ENCODE data around the gene ZBTB21. TPM values are rescaled to one million over a fixed set of nuclear protein-coding genes. Genes with fewer than 3 reads are reported as not detected.
A peak's percentile ranks its signal among the peaks of the same experiment; 100 is the strongest.

The ZBTB21 gene
- total and polyA plus RNA-seq, 2 of the 4 experiments (the other 2 are of a cell fraction): 6.8 to 12.0 TPM

- no peaks in the 10 kb centered on the region for H4K20me1 ChIP-seq (ENCODE audit: insufficient read depth, low read length)
- ATAC-seq (ENCODE audit: low read depth): no peak
- no peak overlapping the region for H2AK9ac ChIP-seq (replicated peaks; ENCODE audit: low read depth, low read length, poor library complexity)
- no peak overlapping the region for H4K8ac ChIP-seq (ENCODE audit: low read depth in 2 of 2, low read length in 2 of 2)
- H3K18ac ChIP-seq (ENCODE audit: low read depth, low read length): no peak overlapping the region
- no peak overlapping the region for H3K4me2 ChIP-seq (ENCODE audit: low read depth, low read length)
- dilution Hi-C loops (cut with HindIII; ENCODE audit: low sequenced_read_pairs, unreplicated experiment) (no loop called here), intact Hi-C loops (cut with micrococcal nuclease) (no loop called here), in situ Hi-C loops (cut with MboI; ENCODE audit: low sequenced_read_pairs) (loop anchor here (5.0 kb wide), 1 partner anchor 35 kb away; no protein-coding TSS in a partner anchor)
- H4K91ac ChIP-seq (ENCODE audit: insufficient read depth, low read depth, low read length): no peak overlapping the region
- ChIA-PET CTCF (no interaction called here), POLR2A (ENCODE audit: unreplicated experiment) (no interaction called here)
- H3K9ac ChIP-seq (ENCODE audit: low read depth, low read length): no peak overlapping the region
- peaks cover 11% of the 10 kb centered on the region for H3K9me1 ChIP-seq (ENCODE audit: insufficient read depth, low read length)
- no peak overlapping the region for H3K23ac ChIP-seq (ENCODE audit: low read depth, low read length)
- H2BK120ac ChIP-seq (ENCODE audit: low read depth, low read length): peak overlapping the region; percentile 65; the same call in 1 of the 2 replicates
- no peaks in the 10 kb centered on the region for H3K9me3 ChIP-seq (ENCODE audit: control insufficient read depth, insufficient read depth, low read length)
- no peak overlapping the region for H2AK5ac ChIP-seq (ENCODE audit: low read depth, low read length)
- no peak overlapping the region for H2BK5ac ChIP-seq (ENCODE audit: low read depth, low read length, poor library complexity, severe bottlenecking)
- no peak for DNase-seq
- peaks cover 1% of the 10 kb centered on the region; the same call in 1 of the 2 replicates for H3K27me3 ChIP-seq (ENCODE audit: control insufficient read depth, insufficient read depth, low read length)
- no peak overlapping the region for H3K4ac ChIP-seq (ENCODE audit: low read depth, low read length)
- peaks cover 9% of the 10 kb centered on the region for H3K4me1 ChIP-seq (ENCODE audit: control insufficient read depth, insufficient read depth, low read length)
- 0 out of 4 replicates have a peak, but pooled peaks cover 0 to 3% of the 10 kb centered on the region in 2 experiments for H3K79me1 ChIP-seq (ENCODE audit: low read depth in 1 of 2, low read length in 2 of 2)
- H3K4me3 ChIP-seq (ENCODE audit: insufficient read depth, low read depth, low read length): no peak overlapping the region
- H2BK20ac ChIP-seq (ENCODE audit: low read depth, low read length): no peak overlapping the region
- no peak overlapping the region for H2BK15ac ChIP-seq (ENCODE audit: low read depth, low read length)
- no peaks in the 10 kb centered on the region for H3K36me3 ChIP-seq (ENCODE audit: control insufficient read depth, insufficient read depth, low read length)
- H4K5ac ChIP-seq (ENCODE audit: low read depth, low read length): no peak overlapping the region
- TF ChIP-seq FOS (IDR thresholded peaks at IDR 0.05; ENCODE audit: low read depth, low read length) (no peak), ELK1 (IDR thresholded peaks at IDR 0.05; ENCODE audit: borderline replicate concordance, low read depth, low read length) (no peak)
- no TSS peak for BruUV-seq (replicated peaks)
- H2AFZ ChIP-seq (replicated peaks; ENCODE audit: low read length, poor library complexity): no peak overlapping the region
- 96% methylated on average over 4 of the region's 11 CpGs; no CpG with 5 or more reads in 1 of the 2 experiments for WGBS, 2 experiments (ENCODE audit: extremely low coverage in 2 of 2, insufficient read length in 1 of 2)
- no peak overlapping the region for H3K14ac ChIP-seq (replicated peaks; ENCODE audit: low read depth, low read length)
- H3K56ac ChIP-seq (ENCODE audit: extremely low read depth, insufficient read depth, low read length): no peak overlapping the region
- no peak overlapping the region for H3K27ac ChIP-seq (ENCODE audit: insufficient read depth, low read length)
Observed at GRCh38 chr21:41962425-41962966, 47.7 kb downstream of the ZBTB21 start.
